NCI-H2227 (cell line): Measurements from ENCODE around the gene PLA2G4E.

Experiments
- DNase-seq: peaks from one replicate; lab custom pipeline; 2025; ENCODE audit not compliant: unreplicated experiment; lab: John Stamatoyannopoulos, UW

The PLA2G4E gene

DNA sequence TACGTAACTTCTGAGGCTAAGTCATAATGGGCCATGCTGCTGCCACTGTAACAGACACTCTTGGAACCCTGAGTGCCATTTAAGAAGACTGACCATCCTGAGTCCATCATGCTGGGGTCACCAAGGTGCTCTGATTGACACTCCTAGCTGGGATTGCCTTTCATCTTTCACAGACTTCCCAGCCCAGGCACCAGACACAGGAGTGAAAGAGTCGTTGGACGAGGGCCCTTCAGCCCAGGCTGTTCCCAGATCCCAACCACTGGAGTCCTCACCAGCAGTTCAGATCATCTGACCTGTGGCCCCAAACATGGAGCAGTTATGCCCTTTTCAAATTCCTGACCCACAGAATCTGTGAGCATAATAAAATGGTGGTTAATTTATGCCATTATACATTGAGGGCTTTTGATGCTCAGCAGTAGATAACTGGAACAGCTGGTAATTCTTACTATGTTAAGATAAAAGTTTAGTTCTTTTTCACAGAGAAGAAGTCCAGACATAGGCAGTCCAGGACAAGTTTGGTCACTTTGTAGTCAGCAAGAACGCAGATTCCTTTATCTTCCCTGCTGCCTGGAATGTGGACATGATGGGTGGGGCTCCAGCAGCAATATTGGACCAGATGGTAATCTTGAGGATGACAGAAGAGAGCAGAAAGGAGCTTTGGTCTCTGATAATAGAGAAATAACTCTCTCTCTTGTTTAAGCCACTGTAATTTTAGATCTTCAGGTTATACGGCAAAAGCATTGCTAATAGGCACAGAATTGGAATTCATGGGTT lies 41.2 kb downstream of the PLA2G4E start:
- DNase-seq = no peak

DNA sequence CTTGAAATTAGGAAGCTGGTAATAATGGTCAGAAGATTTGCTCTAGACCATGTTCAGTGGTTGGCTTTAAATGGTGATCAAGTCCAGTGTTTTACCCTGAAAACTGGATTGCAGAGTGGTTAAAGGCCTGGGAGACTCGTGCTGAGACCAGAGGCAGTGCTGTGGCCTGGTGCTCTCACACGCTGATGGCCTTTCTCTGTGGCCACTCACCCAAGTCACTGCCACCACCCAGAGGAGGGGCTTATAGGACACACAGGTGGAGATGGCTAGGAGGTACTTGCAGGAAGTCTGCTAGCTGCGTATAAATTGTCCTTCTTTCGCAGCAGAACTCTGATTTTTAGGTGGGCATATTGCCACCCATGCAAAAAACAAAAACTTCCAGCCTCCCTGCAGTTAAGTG lies 42.3 kb downstream of the PLA2G4E start:
- no peak for DNase-seq

DNA sequence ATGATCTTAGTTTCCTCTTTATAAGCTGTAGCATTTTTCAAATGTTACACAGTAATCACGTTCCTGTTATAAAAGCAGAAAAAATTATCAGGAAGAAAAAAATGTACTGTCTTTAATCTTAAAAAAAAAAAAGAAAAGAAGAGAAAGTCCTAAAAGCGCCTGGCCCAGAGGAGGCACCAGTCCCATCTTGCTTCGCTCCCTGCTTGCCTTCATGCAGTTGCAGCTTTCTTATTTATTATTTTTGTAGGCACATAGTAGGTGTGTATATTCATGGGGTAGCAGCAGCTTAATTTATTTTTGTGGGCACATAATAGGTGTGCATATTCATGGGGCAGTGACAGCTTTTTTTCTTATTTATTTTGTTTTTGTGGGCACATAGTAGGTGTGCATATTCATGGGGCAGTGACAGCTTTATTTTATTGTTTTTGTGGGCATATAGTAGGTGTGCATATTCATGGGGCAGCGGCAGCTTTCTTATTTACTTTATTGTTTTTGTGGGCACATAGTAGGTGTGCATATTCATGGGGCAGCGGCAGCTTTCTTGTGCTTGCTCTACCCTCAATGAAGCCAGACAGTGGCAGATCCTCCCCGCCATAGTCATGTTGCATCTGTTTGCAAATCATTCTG lies 43.0 kb downstream of the PLA2G4E start:
- DNase-seq = no peak

DNA sequence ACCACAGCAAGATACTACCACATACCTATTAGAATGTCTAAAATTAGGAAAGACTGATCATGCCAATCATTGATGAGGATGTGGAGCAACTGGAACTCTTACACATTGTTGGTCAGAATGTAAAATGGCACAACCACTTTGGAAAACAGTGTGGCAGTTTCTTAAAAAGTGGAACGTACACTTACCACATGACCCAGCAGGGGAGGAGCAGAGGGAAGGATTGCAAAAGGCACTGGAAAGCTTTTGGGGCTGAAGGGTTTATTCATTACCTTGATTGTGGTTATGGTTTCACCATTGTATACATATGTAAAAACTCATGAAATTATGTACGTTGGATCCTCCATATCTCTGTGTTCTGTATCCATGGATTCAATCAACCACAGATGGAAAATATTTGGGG lies 45.2 kb downstream of the PLA2G4E start:
- DNase-seq = no peak

DNA sequence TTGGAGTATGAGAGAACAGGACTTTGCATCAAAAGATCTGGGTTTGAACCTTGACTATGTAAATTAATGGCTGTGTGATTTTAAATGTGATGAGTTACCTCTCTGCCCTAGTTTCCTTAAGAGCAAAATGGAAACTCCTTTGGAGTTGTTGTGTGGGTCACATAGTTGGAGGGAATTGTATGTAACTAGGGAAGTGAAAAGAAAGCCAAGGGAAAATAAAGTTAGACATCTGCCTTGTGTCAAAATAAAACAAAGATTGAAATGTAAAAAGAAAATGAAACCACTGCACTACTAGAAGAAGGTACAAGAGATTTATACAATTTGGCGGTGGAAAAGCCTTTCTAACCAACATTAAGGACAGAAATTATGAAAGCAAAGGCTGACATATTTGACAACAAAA lies 46.8 kb downstream of the PLA2G4E start:
- DNase-seq = no peak

DNA sequence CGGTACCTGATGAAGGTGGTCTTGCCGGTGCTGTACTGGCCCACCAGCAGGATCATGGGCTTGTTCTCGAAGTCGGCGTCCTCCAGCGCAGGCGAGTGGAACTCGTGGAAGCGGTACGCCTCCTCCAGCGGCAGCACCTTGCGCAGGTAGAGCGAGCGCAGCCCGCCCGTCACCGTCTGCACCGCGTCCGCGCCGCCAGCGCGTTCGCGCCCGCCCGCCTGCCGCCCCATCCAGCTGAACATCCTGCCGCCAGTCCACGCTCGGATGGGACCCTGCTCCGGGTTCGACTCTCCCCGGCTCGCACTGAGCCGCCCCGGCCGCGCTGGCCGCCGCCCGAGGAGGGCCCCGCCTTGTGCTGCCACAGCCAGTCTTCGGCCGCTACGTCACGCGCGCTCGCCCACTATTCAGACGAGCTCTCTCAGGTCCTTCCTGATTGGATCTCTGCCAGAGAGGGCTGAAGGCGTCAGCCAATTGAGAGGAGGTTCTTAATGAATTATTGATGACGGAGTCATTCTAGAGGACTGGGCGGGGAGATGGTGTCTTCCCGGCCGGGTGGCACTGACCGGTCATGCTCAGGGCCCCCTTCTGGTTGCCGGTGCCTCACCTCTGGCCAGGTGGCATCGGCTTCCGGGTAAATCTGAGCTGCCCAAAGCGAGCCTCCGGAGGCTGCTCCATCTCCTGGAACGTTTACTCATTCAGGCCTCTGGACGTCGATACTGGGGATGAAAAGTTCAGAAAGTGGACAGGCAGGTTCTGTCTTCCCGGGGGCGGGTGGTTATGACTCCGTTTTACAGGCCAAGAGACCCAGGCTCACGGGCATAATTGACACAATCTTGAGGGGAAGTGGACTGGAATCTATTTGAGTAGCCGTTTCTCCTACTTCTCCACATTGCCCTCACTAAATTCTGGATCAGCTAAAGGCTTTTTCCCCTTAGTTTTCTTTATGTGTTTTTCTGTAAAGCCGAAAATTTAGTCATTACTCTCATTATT lies 48.3 kb downstream of the PLA2G4E start, which contains the start of gene EHD4:
EHD4 (minus strand) TSS at position 305 of the 990 bp plus-strand sequence; CDS start at position 242, 63 bp downstream.
- peak; percentile 95 for DNase-seq

DNA sequence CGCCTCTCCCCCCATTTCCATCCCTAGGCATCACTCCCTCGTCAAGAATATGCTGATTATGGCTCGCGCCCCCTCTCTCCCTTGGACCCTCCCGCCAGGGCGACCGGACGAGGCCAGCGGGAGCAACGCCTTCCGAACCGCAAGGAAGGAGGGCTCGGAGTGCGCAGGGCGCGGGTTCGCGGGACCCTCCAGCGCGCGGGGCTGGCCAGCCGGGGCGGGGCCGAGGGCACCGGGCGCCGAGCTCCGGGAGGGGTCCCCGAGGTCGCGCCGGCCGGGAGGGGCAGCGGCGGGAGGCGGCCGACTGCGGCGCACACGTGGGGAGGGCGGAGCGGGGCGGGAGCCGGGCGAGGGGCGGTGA lies 49.0 kb downstream of the PLA2G4E start:
- no peak for DNase-seq

DNA sequence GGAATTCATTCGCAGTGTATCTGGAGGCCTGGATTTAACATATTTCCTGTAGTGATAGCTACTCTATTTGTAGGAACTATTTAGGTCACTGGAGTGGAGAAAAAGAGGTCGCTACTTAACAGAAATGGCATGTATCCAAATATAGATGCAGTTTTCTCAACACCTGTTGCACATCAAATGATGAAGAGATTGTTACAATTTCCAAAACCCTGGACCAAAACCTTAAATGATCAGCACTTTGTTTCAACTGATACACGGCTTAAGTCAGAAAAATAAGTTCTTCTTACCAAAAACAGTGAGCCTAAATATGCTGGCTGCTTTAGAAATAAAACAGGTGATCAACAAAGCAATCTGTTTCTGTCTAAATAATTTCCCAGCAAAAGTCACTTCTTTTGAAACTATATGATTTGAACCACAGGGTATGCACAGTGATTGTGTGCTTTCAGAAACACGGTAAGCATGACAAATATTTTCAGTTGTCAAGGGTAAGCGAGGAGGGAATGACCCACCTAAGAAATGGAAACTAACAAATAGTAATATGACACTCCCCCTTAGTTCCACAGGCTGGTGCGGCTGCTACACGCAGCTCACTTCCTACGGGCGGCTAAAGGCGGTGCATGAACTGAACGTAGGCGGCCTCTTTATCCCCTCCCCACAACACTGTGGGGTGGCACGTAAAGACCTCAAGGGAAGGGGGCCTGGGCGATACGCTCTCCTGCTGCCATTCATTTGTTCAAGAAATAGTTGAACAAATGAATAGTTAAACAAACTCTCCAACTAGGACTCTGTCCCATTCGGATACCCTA lies 49.5 kb downstream of the PLA2G4E start:
- DNase-seq = peak; percentile 31

DNA sequence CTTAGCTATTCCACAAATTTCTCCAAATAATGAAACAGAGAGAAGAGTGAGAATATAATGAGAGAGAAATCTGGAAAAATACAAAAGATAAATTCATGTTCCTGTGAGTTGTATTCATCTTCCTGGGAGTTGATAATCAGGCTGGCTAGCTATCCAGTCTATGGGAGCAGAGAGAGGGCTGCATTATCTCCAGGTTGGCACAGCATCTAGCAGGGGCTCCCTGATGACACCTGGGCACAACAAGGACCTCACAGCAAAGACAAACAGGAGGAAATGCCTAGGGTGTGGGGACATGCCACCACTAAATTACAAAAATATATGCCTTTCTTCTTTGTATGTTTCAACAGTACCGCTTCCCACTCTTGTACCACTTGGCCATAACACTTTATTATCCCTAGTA lies 50.4 kb downstream of the PLA2G4E start:
- DNase-seq = no peak

DNA sequence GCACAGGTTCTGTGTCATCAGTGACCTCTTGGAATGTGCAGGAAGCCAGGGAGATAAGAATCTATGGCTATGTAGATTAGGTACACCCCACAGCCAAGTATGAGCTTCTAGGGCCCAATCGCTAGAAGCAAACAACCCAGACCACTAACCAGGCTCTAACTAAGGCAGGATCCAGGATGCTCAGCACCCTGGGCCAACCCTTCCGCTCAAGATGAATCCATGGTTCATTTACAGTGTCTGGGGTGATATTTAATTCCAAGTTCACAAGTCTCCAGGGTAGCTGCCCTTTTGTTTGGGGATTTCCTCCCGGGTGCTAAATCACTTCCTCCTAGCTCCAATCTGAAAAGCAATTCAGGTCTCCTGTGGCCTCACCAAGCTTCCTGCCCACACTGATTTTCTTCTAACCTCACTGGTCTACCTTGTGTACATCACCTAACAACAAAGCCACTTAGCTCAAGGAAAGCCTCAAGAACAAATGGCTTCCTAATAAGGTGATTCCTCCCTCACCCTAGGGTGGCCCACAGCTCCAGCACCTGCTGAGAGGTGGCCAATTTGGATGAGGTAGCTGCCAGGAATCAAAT lies 50.9 kb downstream of the PLA2G4E start:
- no peak for DNase-seq

DNA sequence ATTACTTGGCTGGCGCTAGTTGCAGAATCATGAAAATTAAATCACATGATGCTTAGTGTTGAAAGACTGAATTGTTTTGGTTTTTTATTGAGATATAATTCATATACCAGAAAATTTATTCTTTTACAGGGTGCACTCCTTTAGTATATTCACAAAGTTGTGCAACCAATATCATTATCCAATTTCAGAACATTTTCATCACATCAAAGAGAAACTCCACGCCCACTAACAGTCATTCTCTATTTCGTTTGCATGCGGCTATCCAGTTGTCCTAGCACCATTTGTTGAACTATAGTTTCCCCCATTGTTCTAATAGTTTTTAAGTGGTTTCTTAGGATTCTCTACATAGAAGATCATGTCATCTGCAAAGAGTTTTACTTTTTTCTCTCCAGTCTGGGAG lies 52.1 kb downstream of the PLA2G4E start:
- DNase-seq = no peak

DNA sequence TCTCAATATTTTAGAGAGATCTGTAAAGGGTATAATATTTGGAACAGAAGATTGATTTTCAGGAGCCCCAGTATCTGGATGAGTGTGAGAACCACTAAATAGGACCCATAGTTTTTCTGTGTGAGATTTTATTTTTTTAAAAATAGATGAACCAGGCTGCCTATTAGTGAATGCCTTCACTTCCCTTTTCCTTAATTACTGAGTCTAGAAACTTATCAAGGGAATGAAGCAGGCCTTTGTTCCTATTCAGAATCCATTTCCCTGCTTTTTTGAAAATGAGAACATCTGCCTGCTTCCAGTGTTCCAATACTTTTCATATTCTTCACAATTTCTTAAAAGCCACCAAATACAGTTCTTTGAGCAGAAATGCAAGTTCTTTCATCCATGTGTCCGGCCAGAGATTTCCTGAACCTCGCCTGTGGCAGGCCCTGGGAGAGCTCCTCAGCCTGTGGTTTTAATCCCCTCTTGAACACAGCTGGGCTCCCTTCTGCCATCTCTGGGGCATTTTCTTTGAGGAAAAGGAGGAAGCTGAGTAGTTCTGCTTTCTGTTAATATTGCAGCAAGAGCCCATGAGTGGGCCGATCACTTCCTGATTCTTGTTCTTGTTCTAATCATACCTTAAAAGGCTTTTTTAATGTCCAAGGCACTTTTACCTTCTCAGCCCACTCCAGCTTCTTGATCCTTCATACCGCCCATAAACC lies 53.2 kb downstream of the PLA2G4E start:
- DNase-seq = no peak

DNA sequence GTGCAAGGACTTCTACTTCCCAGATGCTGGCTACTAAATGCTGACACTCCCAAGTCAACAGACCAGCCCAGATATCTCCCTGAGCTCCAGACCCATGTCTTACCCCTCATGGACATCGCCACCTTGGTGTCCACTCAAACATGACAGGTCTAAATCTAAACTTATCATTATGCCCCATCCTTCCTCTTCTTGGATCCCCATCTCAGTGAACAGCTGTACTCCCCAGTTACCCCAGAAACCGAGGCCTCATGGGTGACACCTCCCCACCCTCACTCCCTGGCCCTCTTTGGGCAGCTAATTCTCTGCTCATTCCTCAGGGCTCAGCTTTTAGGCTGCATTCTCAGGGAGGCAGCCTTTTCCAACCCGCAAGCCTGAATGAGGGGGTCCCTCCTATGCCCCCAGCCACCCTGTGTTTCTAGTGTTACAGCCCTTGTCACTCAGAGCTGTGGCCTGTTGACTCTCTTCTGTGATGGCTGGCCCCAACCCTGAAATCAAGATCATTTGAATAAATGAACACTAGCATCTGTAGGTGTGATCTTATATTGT lies 53.8 kb downstream of the PLA2G4E start:
- DNase-seq = no peak

DNA sequence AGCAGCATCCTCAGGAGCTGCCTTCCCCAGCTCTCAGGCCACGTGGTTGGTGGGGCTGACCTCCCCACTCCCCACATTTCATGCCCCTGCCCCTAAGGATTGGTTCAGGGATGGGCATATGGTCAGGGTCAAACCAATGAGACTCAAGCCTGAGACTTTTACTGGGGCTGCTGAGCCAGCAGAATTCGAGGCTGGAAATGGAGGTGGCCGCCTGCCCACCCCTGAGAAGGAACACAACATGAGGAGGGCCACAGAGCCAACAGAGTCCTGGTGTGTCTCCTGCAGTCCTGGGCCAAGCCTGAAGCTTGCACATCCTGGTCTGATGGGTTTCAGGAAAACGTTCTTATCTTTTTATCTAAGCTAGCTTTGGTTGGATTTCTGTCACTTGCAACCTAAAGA lies 54.4 kb downstream of the PLA2G4E start:
- no peak for DNase-seq

DNA sequence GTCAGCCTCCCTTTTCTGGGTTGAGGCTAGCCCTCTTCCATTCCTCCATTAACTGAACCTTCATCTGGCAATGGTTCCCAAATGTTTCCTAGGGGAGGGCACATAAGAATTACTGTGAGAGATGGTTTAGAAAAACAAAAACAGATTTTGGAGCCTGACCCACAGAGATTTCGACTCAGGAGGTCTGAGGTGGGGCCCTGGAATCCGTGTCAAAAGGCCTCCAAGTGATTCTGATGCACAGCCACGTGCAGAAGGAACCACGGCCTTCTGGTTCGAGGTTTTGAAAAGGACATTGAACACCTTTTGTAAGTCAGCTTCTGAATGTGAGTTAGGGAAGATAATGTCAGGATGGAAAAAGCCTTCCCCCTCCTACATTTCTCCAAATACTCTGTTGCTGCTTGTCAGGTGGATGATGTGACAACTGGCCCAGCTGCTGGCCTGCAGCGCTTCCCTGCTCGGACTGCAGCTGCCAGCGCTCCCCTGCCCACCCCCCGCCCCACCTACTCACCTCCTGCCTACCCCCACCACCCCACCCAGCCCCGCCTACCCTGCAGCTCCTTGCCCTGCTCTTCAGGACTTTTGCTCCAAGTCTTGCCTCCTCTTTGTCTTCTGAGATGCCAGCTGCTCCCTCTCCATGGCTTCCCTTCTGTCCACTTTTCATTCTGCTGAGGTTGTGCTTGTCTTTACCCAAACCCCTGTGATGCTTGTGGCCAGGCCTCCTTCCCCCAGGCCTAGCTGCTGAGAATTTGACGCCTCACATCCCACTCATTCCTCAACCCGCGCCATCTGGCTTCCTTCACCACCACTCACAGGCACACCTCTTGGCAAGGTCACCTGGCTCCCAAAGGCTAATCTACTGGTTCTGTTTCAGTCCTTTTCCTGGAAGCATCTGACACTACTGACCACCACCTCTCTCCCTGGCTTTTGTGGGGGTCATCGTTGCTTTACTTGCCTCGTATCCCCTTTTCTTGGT lies 55.1 kb downstream of the PLA2G4E start:
- no peak for DNase-seq

DNA sequence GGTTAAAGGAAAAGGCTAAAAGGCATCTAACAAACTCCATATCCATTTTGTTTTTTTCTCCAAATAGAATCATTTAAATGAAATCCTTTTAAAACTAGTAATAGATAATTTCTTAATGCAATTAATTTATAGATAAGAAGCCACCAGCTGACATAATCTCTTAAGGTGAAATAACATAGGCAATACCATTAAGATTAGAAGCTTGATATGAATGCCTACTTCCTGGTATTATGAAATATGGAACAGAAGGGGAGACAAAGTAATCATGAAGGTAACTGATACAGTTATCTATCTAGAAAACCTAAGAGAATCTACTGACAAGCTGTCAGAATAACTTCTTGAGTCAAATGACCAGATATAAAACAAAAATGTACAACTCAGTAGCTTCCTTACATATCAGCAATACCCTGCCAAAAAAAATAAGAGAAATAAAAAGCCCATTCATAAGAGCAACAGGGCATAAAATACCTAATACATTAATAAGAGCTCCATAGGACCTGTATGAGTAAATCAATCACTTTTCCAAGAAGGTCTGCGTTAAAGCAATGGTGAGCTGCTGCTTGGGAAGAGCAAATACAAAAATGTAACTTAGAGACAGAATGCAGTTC lies 59.1 kb downstream of the PLA2G4E start:
- DNase-seq = no peak

DNA sequence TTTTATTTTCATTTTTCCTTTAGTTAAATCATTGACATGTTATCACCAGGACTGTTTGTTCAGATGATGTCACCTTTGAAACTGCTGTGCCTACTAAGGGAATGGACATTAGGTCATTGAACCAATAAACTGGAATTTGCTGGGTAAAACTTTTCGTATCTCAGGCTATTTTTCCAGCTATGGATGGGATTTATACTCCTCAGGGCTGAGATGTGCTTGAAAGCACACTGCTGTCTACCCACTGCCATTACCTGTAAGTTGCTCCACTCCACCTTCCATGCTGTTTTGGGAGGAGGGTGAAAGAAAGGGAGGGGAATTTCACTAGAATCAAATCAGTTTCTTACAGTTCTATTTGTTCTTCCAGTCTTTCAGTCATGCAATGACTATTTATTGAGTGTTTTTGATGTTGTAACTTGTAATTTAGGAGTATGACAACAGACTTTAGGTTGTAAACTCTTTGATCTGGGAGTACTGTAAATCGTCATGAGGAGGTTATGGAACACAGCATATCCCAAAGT lies 59.8 kb downstream of the PLA2G4E start:
- DNase-seq = no peak

DNA sequence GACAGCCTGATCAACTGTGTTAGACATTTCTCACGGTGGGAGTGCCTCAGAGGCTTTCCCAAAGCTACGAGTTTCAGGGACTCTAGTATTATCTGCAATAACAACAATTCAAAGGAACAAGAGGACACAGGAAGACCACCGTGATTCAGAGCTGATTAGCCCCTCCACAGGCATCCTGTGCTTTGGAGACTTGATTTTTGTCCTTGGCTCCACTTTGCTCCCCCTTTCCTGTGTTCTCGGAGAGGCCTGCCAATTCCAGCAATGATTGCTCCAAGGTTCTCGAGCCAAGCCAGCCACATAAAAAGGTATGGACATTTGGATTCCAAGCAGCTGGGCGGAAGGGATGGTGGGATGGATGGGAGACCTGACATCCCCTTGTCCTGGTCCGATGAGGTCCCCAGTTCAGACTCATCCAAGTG lies 62.8 kb downstream of the PLA2G4E start:
- no peak for DNase-seq
